GM12878 (cell line): Measurements from ENCODE around the gene IFNGR2.
"Not testable (repeated sequence)": the region's sequence is repeated elsewhere in the genome, so short reads cannot be mapped to it uniquely, and the experiment has no call there.

Experiments used
- EZH2 ChIP-seq: IDR thresholded peaks from 2 replicates; pipeline ENCODE4 v1.6.1; 2012; ENCODE audit warnings: low read depth, mild to moderate bottlenecking, control low read depth, inconsistent platforms, low read length, borderline replicate concordance; ENCODE audit not compliant: control insufficient read depth
- FOS ChIP-seq: IDR thresholded peaks from 3 replicates; pipeline ENCODE4 v1.6.1; 2011; ENCODE audit warnings: borderline replicate concordance; ENCODE audit not compliant: insufficient read length; ENCODE audit errors: extremely low read depth
- POLR2A ChIP-seq: IDR thresholded peaks from 2 replicates; pipeline ENCODE4 v1.6.1; 2011; ENCODE audit warnings: low read depth, mild to moderate bottlenecking, low read length
- POLR2AphosphoS5 ChIP-seq: IDR thresholded peaks from 2 replicates; pipeline ENCODE4 v1.6.1; 2011; ENCODE audit warnings: mild to moderate bottlenecking, low read length, inconsistent platforms
- SIX5 ChIP-seq: IDR thresholded peaks from 2 replicates; pipeline ENCODE4 v1.6.1; 2011; ENCODE audit warnings: mild to moderate bottlenecking, low read depth, low read length, moderate library complexity; ENCODE audit not compliant: severe bottlenecking
- SP1 ChIP-seq: IDR thresholded peaks from one replicate; pipeline ENCODE4 v1.6.1; 2011; ENCODE audit warnings: low read depth, low read length
- SPI1 ChIP-seq: IDR thresholded peaks from 2 replicates; pipeline ENCODE4 v1.6.1; 2011; ENCODE audit warnings: low read depth, mild to moderate bottlenecking, low read length, moderate library complexity, borderline replicate concordance; ENCODE audit not compliant: insufficient read depth
- SRF ChIP-seq, 2 experiments: IDR thresholded peaks; 2 replicates each; pipeline ENCODE4 v1.6.1; 2011; ENCODE audit warnings: low read depth in 2 of 2, low read length in 2 of 2, mild to moderate bottlenecking in 1 of 2, moderate library complexity in 1 of 2
- TBL1XR1 ChIP-seq: IDR thresholded peaks from 2 replicates; pipeline ENCODE4 v1.6.1; 2012; ENCODE audit warnings: low read depth, low read length, improper control_type of control experiment
- ZNF274 ChIP-seq: IDR thresholded peaks from one replicate; pipeline ENCODE4 v1.8.0; 2011; ENCODE audit not compliant: insufficient read length, insufficient read depth
- ZNF384 ChIP-seq: IDR thresholded peaks from 2 replicates; pipeline ENCODE4 v1.6.1; 2012; ENCODE audit warnings: low read depth, mild to moderate bottlenecking, low read length, improper control_type of control experiment, borderline replicate concordance
- TF ChIP-seq, protein P1 (sequence below), 3 experiments: IDR thresholded peaks in 2 of 3; conservative IDR thresholded peaks in 1 of 3; 2 replicates each; pipeline ENCODE4 v1.5.1; 2011; ENCODE audit warnings: low read depth in 3 of 3, low read length in 3 of 3, mild to moderate bottlenecking in 3 of 3, control low read depth in 2 of 3, moderate library complexity in 2 of 3, inconsistent platforms in 1 of 3, mixed read lengths in 1 of 3; ENCODE audit not compliant: control insufficient read depth in 2 of 3, insufficient read depth in 1 of 3; ENCODE audit errors: extremely low read depth in 1 of 3

DNA sequence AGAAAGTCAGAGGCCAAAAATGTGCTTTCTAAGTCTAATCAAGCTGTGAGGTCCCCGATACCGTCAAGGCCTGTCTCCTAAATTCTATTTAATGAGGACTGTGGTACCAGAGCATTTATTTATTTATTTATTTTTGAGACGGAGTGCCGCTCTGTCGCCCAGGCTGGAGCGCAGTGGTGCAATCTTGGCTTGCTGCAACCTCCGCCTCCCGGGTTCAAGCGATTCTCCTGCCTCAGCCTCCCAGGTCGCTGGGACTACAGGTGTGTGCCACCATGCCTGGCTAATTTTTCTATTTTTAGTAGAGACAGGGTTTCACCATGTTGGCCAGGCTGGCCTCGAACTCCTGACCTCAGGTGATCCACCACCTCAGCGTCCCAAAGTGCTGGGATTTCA lies 9.2 kb downstream of the IFNGR2 start:
- TF ChIP-seq EZH2; POLR2A; SIX5; SRF (IDR thresholded peaks at IDR 0.05; ENCODE audit: low read depth in 2 of 2, low read length in 2 of 2); SP1; SPI1; ZNF274; POLR2AphosphoS5; FOS; TBL1XR1; ZNF384: not testable (repeated sequence)
- TF ChIP-seq, protein P1, sequence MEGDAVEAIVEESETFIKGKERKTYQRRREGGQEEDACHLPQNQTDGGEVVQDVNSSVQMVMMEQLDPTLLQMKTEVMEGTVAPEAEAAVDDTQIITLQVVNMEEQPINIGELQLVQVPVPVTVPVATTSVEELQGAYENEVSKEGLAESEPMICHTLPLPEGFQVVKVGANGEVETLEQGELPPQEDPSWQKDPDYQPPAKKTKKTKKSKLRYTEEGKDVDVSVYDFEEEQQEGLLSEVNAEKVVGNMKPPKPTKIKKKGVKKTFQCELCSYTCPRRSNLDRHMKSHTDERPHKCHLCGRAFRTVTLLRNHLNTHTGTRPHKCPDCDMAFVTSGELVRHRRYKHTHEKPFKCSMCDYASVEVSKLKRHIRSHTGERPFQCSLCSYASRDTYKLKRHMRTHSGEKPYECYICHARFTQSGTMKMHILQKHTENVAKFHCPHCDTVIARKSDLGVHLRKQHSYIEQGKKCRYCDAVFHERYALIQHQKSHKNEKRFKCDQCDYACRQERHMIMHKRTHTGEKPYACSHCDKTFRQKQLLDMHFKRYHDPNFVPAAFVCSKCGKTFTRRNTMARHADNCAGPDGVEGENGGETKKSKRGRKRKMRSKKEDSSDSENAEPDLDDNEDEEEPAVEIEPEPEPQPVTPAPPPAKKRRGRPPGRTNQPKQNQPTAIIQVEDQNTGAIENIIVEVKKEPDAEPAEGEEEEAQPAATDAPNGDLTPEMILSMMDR (IDR thresholded peaks at IDR 0.05 in 2 of 3, conservative IDR thresholded peaks at IDR 0.05 in 1 of 3; ENCODE audit: control insufficient read depth in 2 of 3, extremely low read depth in 1 of 3, insufficient read depth in 1 of 3, low read depth in 3 of 3, low read length in 3 of 3) = not testable (repeated sequence)
